NK-92 (cell line): ENCODE data around the gene MRGPRE.

Experiments used
- DNase-seq: peaks from one replicate; lab custom pipeline; 2025; ENCODE audit not compliant: unreplicated experiment; lab: John Stamatoyannopoulos, UW

MRGPRE gene

DNA sequence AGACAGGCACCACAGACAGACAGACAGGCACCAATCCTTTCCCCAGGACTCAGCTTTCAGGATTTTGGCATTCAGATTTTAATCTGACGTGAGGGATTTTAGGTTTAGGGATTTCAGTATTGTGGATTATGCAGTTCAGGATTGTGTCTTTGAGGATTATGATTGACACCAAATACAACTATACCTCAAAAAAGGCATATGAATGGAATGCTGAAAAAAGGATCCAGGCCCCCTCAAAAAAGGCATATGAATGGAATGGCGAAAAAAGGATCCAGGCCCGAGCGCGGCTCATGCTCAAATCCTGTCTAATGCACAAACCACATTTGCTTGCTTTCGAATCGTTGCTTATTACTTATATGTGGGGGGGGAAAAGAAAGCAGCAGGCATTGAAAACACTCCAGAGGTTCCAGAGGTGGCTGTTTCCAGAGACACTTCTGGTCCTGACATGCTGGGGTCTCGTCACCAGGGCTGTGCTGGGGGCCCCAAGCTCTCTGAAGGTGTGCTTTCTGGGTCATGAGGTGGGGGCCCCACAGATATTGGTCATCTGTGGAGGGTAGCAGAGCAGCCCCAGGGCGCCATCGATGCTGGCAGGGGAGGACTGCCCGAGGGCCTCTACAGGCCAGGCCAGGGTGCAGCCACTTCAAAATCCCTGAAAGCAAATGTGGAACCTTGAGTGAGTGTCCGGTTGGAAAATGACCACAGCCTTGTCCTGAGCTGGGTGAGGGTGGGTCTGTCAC, 50.3 kb downstream of the MRGPRE start:
- no peak for DNase-seq

DNA sequence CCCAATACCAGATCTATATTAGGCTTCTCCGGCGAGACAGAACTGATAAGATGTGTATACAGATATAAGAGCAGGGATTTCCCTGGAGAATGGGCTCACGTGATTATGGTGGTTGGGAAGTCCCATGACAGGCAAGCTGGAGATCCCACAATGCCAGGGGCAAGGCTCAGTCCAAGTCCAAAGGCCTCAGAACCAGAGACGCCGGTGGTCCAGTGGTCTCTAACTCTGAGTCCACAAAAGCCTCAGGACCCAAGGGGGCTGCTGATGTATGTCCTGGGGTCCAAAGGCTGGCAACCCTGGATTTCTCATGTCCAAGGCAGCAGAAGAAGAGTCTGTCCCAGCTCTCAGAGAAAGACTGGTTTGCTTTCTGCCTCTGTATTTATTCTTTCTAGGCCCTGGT, 51.3 kb downstream of the MRGPRE start:
- DNase-seq = no peak

GRCh38 chr11:3178349-3178748, 53.9 kb downstream of the MRGPRE start:
- no peak for DNase-seq

DNA sequence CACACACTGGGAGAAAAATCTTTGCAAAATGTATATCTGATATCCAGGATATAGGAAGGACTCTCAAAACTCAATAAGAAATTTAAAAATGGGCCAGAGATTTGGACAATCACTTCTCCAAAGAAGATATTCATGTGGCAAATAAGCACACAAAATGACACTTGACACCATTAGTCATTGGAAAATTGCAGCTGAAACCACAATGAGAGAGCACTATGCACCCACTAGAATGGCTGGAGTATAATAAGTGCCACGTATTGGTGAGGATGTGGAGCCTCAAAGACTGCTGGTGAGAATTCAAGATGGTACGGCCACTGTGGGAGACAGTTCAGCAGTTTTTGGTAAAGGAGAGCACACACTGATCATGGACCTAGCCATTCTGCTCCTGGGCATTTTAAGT, 54.3 kb downstream of the MRGPRE start:
- DNase-seq = no peak
